VCaP (cell line): ENCODE data around the gene ZDHHC9.

Experiments
- H3K27ac ChIP-seq: fragments of 450-650 bp; 2 replicates; pipeline ENCODE4 v1.5.1; 2017
- CTCF ChIP-seq: fragments of 450-650 bp; conservative IDR thresholded peaks from 2 replicates; pipeline ENCODE4 v1.5.1; 2017; ENCODE audit warnings: mild to moderate bottlenecking, moderate library complexity

Gene ZDHHC9

GRCh38 chrX:129755779-129756650 lies 87.7 kb downstream of the ZDHHC9 start:
- H3K27ac ChIP-seq, result no peak overlapping the region
- no peak for TF ChIP-seq CTCF

GRCh38 chrX:129754056-129755024 lies 89.3 kb downstream of the ZDHHC9 start:
- no peak for TF ChIP-seq CTCF

More at GRCh38 chrX:129754056-129755024, 89.3 kb downstream of the ZDHHC9 start:
- H3K27ac ChIP-seq, result no peak overlapping the region
